ENCODE data around the gene DNAH5. TPM values are rescaled to one million over a fixed set of nuclear protein-coding genes. Genes with fewer than 3 reads are reported as not detected.

The DNAH5 gene
- total and polyA plus RNA-seq, 2 donors (not counting 1 experiment from before 2014, with no cell fraction given), result not detected

GRCh38 chr5:13708906-13709305, 235.6 kb downstream of the DNAH5 start:
- intact Hi-C loops (cut with micrococcal nuclease), result no loop called here
- H3K4me1 Mint-ChIP-seq, result no peaks in the 10 kb centered on the region
- no CpG with 5 or more reads among the region's 2 CpGs for WGBS (ENCODE audit: insufficient coverage)

GRCh38 chr5:13708432-13708831, 236.1 kb downstream of the DNAH5 start:
- intact Hi-C loops (cut with micrococcal nuclease), result no loop called here
- peaks cover 0 to 4% (median 0%) of the 10 kb centered on the region in 3 donors for H3K9me3 ChIP-seq (ENCODE audit: control extremely low read depth in 1 of 3, control insufficient read depth in 2 of 3, insufficient read depth in 1 of 3, low read length in 2 of 3)
- H3K4me3 Mint-ChIP-seq, result no peak overlapping the region
- no peaks in the 10 kb centered on the region for H3K36me3 ChIP-seq (replicated peaks in 1 of 2; ENCODE audit: control extremely low read depth in 1 of 2, control insufficient read depth in 1 of 2, extremely low read depth in 1 of 2, insufficient read depth in 2 of 2, low read length in 1 of 2)
- H2AFZ ChIP-seq (ENCODE audit: insufficient read depth, low read depth, low read length, poor library complexity, severe bottlenecking), result no peak overlapping the region
- H3K4me3 ChIP-seq (ENCODE audit: control extremely low read depth in 1 of 5, extremely low read depth in 1 of 5, insufficient read depth in 1 of 5, low read depth in 2 of 5, low read length in 4 of 5), result no peak overlapping the region
- no peak for DNase-seq
- no peaks in the 10 kb centered on the region for H3K4me1 ChIP-seq (ENCODE audit: control insufficient read depth in 2 of 2, insufficient read depth in 2 of 2, low read length in 2 of 2)
- TF ChIP-seq EZH2 (IDR thresholded peaks at IDR 0.05; ENCODE audit: borderline replicate concordance, insufficient read depth, low read depth, low read length, poor library complexity, severe bottlenecking), result no peak
- TF ChIP-seq CTCF (IDR thresholded peaks at IDR 0.05), result no peak
- no peak overlapping the region for H3K4me2 ChIP-seq (replicated peaks; ENCODE audit: low read depth, low read length, poor library complexity, severe bottlenecking)
- H4K20me1 ChIP-seq (ENCODE audit: control insufficient read depth, insufficient read depth, low read length, poor library complexity, severe bottlenecking), result no peaks in the 10 kb centered on the region
- CTCF ChIA-PET, result no interaction called here
- no peaks in the 10 kb centered on the region for H3K27me3 ChIP-seq (replicated peaks in 1 of 4; ENCODE audit: control extremely low read depth in 1 of 4, control insufficient read depth in 3 of 4, insufficient read depth in 4 of 4, low read length in 3 of 4)
- no peak overlapping the region for H3K9ac ChIP-seq (ENCODE audit: low read length)
- H3K27ac ChIP-seq (ENCODE audit: low read length in 2 of 2), result no peak overlapping the region
- 91% methylated on average over 1 of the region's 2 CpGs for WGBS (ENCODE audit: insufficient coverage)
- ATAC-seq (ENCODE audit: low read depth), result no peak
- POLR2A ChIA-PET, result no interaction called here
- no peaks in the 10 kb centered on the region for H3K9me3 Mint-ChIP-seq (ENCODE audit: insufficient read depth)
- no peak overlapping the region for H3K27ac Mint-ChIP-seq
- H3K4me1 Mint-ChIP-seq, result no peaks in the 10 kb centered on the region
- H3K27me3 Mint-ChIP-seq, result no peaks in the 10 kb centered on the region
- H3K79me2 ChIP-seq (ENCODE audit: control insufficient read depth, insufficient read depth, low read length), result no peaks in the 10 kb centered on the region

More at GRCh38 chr5:13708906-13709305, 235.6 kb downstream of the DNAH5 start:
- H3K9ac ChIP-seq (ENCODE audit: low read length), result no peak overlapping the region
- no peaks in the 10 kb centered on the region for H3K27me3 ChIP-seq (replicated peaks in 1 of 4; ENCODE audit: control extremely low read depth in 1 of 4, control insufficient read depth in 3 of 4, insufficient read depth in 4 of 4, low read length in 3 of 4)
- no peaks in the 10 kb centered on the region for H3K4me1 ChIP-seq (ENCODE audit: control insufficient read depth in 2 of 2, insufficient read depth in 2 of 2, low read length in 2 of 2)
- no peak overlapping the region for H2AFZ ChIP-seq (ENCODE audit: insufficient read depth, low read depth, low read length, poor library complexity, severe bottlenecking)
- H3K27ac Mint-ChIP-seq, result no peak overlapping the region
- no peak overlapping the region for H3K4me3 ChIP-seq (ENCODE audit: control extremely low read depth in 1 of 5, extremely low read depth in 1 of 5, insufficient read depth in 1 of 5, low read depth in 2 of 5, low read length in 4 of 5)
- no peaks in the 10 kb centered on the region for H3K27me3 Mint-ChIP-seq
- ChIA-PET CTCF (no interaction called here), POLR2A (no interaction called here)
- no peak overlapping the region for H3K4me3 Mint-ChIP-seq
- H3K4me2 ChIP-seq (replicated peaks; ENCODE audit: low read depth, low read length, poor library complexity, severe bottlenecking), result no peak overlapping the region
- H4K20me1 ChIP-seq (ENCODE audit: control insufficient read depth, insufficient read depth, low read length, poor library complexity, severe bottlenecking), result no peaks in the 10 kb centered on the region
- H3K27ac ChIP-seq (ENCODE audit: low read length in 2 of 2), result no peak overlapping the region
- no peak for TF ChIP-seq CTCF (IDR thresholded peaks at IDR 0.05)
- no peak for TF ChIP-seq EZH2 (IDR thresholded peaks at IDR 0.05; ENCODE audit: borderline replicate concordance, insufficient read depth, low read depth, low read length, poor library complexity, severe bottlenecking)
- H3K79me2 ChIP-seq (ENCODE audit: control insufficient read depth, insufficient read depth, low read length), result no peaks in the 10 kb centered on the region
- DNase-seq, result no peak
- no peaks in the 10 kb centered on the region for H3K36me3 ChIP-seq (replicated peaks in 1 of 2; ENCODE audit: control extremely low read depth in 1 of 2, control insufficient read depth in 1 of 2, extremely low read depth in 1 of 2, insufficient read depth in 2 of 2, low read length in 1 of 2)
- no peaks in the 10 kb centered on the region for H3K9me3 Mint-ChIP-seq (ENCODE audit: insufficient read depth)
- ATAC-seq (ENCODE audit: low read depth), result no peak
- H3K9me3 ChIP-seq (ENCODE audit: control extremely low read depth in 1 of 3, control insufficient read depth in 2 of 3, insufficient read depth in 1 of 3, low read length in 2 of 3), result peaks cover 0 to 4% (median 0%) of the 10 kb centered on the region in 3 donors
